Upper lobe of left lung (tissue), 6 donors: ENCODE measurements around the gene TIMM44. TPM values are rescaled to one million over a fixed set of nuclear protein-coding genes. Genes with fewer than 3 reads are reported as not detected.
"Not testable (repeated sequence)": the region's sequence is repeated elsewhere in the genome, so short reads cannot be mapped to it uniquely, and the experiment has no call there.

Source experiments
- ATAC-seq, 2 donors: fragments of 200-7000 bp; cut with Tn5 transposase; one replicate each; pipeline ENCODE4 v1.9.1; 2022; ENCODE audit warnings: mild to moderate bottlenecking in 2 of 2, moderate library complexity in 2 of 2; ENCODE audit not compliant: low FRiP score in 2 of 2
- DNase-seq, 2 donors: peaks; one replicate each; pipeline ENCODE4 v3.0.0-alpha.2; 2019 to 2020
- H3K27ac ChIP-seq, 4 donors: fragments of 200-600 bp; sonication (generic); one replicate each; pipeline ENCODE4 v1.5.1; 2016 to 2019
- H3K27me3 ChIP-seq, 4 donors: fragments of 200-600 bp; sonication (generic); one replicate each; pipeline ENCODE4 v1.5.1; 2017 to 2019
- H3K36me3 ChIP-seq, 4 donors: fragments of 200-600 bp; sonication (generic); one replicate each; pipeline ENCODE4 v1.5.1; 2016 to 2019
- H3K4me1 ChIP-seq, 4 donors: fragments of 200-600 bp; sonication (generic); one replicate each; pipeline ENCODE4 v1.5.1; 2018 to 2019
- H3K4me3 ChIP-seq, 4 donors: fragments of 200-600 bp; sonication (generic); one replicate each; pipeline ENCODE4 v1.5.1; 2017 to 2019; ENCODE audit warnings: mild to moderate bottlenecking in 2 of 4, moderate library complexity in 1 of 4
- H3K9me3 ChIP-seq, 4 donors: fragments of 200-600 bp; sonication (generic); one replicate each; pipeline ENCODE4 v1.5.1; 2018 to 2019
- EP300 ChIP-seq, 4 donors: sonication (generic); formaldehyde crosslinking; IDR thresholded peaks; one replicate each; pipeline ENCODE4 v1.5.1; 2017; ENCODE audit warnings: antibody characterized with exemption in 4 of 4, control low read depth in 2 of 4
- POLR2A ChIP-seq, 4 donors: fragments of 450-650 bp; IDR thresholded peaks; one replicate each; pipeline ENCODE4 v1.5.1; 2016 to 2017; ENCODE audit warnings: antibody characterized with exemption in 4 of 4, mild to moderate bottlenecking in 2 of 4
- POLR2AphosphoS5 ChIP-seq, 2 donors: sonication (generic); formaldehyde crosslinking; IDR thresholded peaks; one replicate each; pipeline ENCODE4 v1.5.1; 2017; ENCODE audit warnings: antibody characterized with exemption in 2 of 2
- WGBS, 2 donors: methylation state at CpG; one replicate each; pipeline ENCODE4 v1.1.5; 2017 to 2018; 5-methylcytosine and 5-hydroxymethylcytosine counted together
- total RNA-seq, 6 donors: library from RNA; depleted of rRNA in 4 of 6; stranded (reverse); fragments of >200 nt in 4 of 6; gene quantifications; one replicate each; pipeline versions ENCODE4 v1.1.0 to v1.2.1, GENCODE V29; 2016 to 2021
- TF ChIP-seq, protein P1 (sequence below), 6 experiments: fragments of 450-650 bp in 4 of 6; fragments of 200-600 bp in 2 of 6; sonication (generic) in 2 of 6; IDR thresholded peaks; one replicate each; pipeline ENCODE4 v1.5.1; 2016 to 2019; ENCODE audit warnings: antibody characterized with exemption in 6 of 6
- donor health status: DM: no; HTN: no; CAD: no; lungs with moderate emphysema.
- donor health status: DM: no; HTN: yes; CAD: no; lungs with severe emphysema.

TIMM44 gene
- total RNA-seq, 6 donors from 2014 or later = 39.8 to 83.2 (median 52.7) TPM

DNA sequence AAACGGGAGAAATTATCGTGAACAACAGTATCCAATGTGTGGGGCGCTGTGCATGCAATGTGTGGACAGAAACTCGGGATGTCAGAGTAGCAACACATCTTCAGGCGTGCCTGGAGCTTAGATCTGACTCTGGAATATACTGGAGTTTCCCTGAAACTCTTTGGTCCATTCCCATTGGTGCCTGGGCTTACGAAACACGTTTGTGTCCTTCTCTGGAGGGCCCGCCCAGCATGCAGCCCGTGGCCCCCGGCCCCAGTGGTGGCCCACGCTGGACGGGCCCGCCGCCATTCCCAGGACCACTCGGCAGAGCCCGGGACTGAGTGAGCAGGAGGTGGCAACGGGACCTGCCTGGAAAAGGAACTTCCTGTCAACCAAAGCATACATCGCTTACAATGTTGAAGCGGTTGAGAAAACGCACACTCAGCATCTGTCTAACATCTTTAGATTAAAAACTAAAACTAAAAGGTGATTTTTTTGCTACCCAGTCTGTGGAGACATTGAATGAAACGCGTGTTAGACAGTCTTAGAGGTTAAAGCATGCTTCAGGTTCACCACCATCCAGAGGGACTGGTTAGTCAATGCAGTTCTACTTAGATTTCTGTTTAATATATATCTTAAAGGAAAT is 19.3 kb upstream of the TIMM44 start:
- H3K4me1 ChIP-seq = no peaks in the 10 kb centered on the region
- no peaks in the 10 kb centered on the region for H3K9me3 ChIP-seq
- no peak for TF ChIP-seq POLR2AphosphoS5 (IDR thresholded peaks at IDR 0.05)
- no peak for TF ChIP-seq POLR2A (IDR thresholded peaks at IDR 0.05)
- TF ChIP-seq EP300 (IDR thresholded peaks at IDR 0.05) = no peak
- TF ChIP-seq, protein P1, sequence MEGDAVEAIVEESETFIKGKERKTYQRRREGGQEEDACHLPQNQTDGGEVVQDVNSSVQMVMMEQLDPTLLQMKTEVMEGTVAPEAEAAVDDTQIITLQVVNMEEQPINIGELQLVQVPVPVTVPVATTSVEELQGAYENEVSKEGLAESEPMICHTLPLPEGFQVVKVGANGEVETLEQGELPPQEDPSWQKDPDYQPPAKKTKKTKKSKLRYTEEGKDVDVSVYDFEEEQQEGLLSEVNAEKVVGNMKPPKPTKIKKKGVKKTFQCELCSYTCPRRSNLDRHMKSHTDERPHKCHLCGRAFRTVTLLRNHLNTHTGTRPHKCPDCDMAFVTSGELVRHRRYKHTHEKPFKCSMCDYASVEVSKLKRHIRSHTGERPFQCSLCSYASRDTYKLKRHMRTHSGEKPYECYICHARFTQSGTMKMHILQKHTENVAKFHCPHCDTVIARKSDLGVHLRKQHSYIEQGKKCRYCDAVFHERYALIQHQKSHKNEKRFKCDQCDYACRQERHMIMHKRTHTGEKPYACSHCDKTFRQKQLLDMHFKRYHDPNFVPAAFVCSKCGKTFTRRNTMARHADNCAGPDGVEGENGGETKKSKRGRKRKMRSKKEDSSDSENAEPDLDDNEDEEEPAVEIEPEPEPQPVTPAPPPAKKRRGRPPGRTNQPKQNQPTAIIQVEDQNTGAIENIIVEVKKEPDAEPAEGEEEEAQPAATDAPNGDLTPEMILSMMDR (IDR thresholded peaks at IDR 0.05) = no peak
- no peak overlapping the region for H3K4me3 ChIP-seq
- no peaks in the 10 kb centered on the region for H3K27me3 ChIP-seq
- 80 to 83% methylated on average over 22 of the region's 22 CpGs for WGBS, 2 donors
- peaks cover 5 to 86% (median 67%) of the 10 kb centered on the region in 4 donors for H3K36me3 ChIP-seq
- no peak for DNase-seq
- no peak overlapping the region for H3K27ac ChIP-seq
- no peak for ATAC-seq

DNA sequence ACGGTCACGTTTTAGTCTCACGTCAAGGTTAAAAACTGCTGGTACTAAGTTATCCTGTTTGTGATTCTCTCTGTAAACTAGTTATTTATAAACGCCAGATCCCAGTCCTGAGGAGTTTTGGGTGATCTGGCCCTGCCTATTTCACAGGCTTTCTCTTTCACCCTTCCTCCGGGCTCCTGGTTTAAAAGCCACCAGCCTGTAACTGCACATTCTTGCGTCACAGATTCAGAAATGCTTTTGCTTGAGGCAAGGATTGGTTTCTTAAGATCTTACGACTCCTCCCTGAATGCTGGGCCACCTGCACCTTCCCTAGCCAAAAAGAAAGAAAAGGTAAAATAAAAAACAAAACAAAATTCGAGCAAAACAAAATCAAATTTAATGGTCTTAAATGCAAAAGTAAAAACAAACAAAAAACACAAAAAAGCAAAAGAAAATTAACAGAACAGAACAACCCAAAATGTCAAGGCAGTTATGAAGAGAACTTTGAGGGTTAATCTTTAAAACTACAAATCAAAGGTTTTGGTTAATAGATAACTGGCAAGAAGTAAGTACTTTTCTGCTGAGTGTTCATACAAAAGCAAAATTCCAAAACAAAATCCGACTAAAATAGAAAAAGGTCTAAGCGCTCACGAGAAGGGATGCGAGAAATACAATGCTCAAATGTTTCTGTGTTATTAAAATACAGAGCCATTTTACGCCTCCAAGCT is 18.6 kb upstream of the TIMM44 start:
- DNase-seq = no peak
- Histone ChIP-seq H3K4me3 (no peak overlapping the region), H3K4me1 (no peaks in the 10 kb centered on the region), H3K36me3 (peaks cover 5 to 79% (median 60%) of the 10 kb centered on the region in 4 donors), H3K27ac (no peak overlapping the region), H3K9me3 (no peaks in the 10 kb centered on the region), H3K27me3 (no peaks in the 10 kb centered on the region)
- TF ChIP-seq POLR2A (IDR thresholded peaks at IDR 0.05) = no peak
- TF ChIP-seq POLR2AphosphoS5 (IDR thresholded peaks at IDR 0.05) = no peak
- TF ChIP-seq EP300 (IDR thresholded peaks at IDR 0.05) = no peak
- TF ChIP-seq, protein P1 (IDR thresholded peaks at IDR 0.05) = no peak
- WGBS, 2 donors = 79 to 81% methylated on average over 13 of the region's 13 CpGs
- ATAC-seq = no peak

DNA sequence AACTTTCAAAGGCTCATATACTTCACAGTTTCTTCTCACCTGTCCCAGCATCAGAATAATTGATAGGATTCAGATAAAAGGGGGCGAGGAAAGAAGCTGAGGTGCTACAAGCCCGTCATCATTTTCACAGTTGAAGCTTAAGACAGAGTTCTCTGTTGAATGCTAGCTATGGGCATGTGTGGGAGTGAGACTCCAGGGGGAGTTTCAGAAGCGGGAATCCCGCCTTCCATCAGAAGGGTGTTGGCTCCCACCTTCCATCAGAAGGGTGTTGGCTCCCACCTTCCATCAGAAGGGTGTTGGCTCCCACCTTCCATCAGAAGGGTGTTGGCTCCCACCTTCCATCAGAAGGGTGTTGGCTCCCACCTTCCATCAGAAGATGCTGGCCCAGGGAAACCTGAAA is 17.6 kb upstream of the TIMM44 start:
- H3K27me3 ChIP-seq, H3K4me1 ChIP-seq, H3K27ac ChIP-seq, DNase-seq, ATAC-seq, H3K9me3 ChIP-seq, H3K4me3 ChIP-seq: not testable (repeated sequence)
- WGBS, 2 donors = 90 to 97% methylated on average over 4 of the region's 4 CpGs
- peaks cover 4 to 69% (median 50%) of the 10 kb centered on the region in 4 donors for H3K36me3 ChIP-seq

DNA sequence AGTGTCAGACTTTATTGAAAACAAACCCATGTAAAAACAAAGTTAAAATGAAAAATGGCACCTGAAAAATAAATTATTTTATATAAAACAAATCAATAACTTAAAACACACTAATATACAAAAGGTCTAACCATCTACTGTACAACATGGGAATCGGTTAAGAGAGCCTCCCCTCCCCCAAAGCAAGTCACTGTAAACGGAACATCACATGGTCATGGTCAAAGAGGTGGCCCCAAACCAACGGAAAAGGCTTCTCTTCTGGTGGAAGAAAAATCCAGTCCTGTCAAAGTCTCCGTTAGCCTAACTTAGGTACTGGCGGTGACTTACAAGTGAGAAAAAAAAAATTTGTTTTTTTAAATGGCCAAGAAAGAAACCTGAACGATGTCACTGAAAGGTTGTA is 15.7 kb upstream of the TIMM44 start:
- DNase-seq (no peak), ATAC-seq (no peak)
- no peak for TF ChIP-seq EP300 (IDR thresholded peaks at IDR 0.05)
- TF ChIP-seq POLR2A (IDR thresholded peaks at IDR 0.05) = no peak
- TF ChIP-seq POLR2AphosphoS5 (IDR thresholded peaks at IDR 0.05) = no peak
- TF ChIP-seq, protein P1 (IDR thresholded peaks at IDR 0.05) = no peak
- WGBS, 2 donors = 56 to 61% methylated on average over 6 of the region's 6 CpGs
- Histone ChIP-seq H3K27me3 (no peaks in the 10 kb centered on the region), H3K4me3 (no peak overlapping the region), H3K4me1 (no peaks in the 10 kb centered on the region), H3K27ac (no peak overlapping the region), H3K36me3 (peaks cover 0 to 50% (median 33%) of the 10 kb centered on the region in 4 donors), H3K9me3 (no peaks in the 10 kb centered on the region)

DNA sequence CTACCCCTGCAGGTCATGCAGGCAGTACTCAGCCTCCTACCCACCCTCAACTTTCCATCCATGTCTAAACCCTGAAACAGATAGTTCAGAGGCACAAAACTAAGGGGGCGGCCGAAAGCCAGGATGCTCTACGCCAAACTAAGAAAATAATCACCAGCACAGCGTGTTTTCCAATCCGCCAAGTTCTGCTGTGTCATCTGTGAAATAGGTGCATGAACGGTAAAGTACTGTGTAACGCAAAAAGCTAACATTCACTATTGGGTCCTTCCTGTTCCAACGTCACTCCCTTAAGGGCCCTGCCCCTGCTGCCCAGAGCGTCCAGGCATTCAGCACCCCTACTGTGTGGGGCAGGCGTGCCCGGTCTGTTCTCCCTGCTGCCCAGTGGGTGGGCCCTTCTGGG is 12.2 kb upstream of the TIMM44 start:
- peak in 1 of 2 donors; percentile 25 for ATAC-seq
- WGBS, 2 donors = 90 to 91% methylated on average over 11 of the region's 11 CpGs

More for the DNA sequence above, 12.2 kb upstream of the TIMM44 start:
- TF ChIP-seq, protein P1 (IDR thresholded peaks at IDR 0.05) = no peak
- no peak for TF ChIP-seq EP300 (IDR thresholded peaks at IDR 0.05)
- TF ChIP-seq POLR2AphosphoS5 (IDR thresholded peaks at IDR 0.05) = no peak
- no peak for TF ChIP-seq POLR2A (IDR thresholded peaks at IDR 0.05)
- DNase-seq = no peak
- Histone ChIP-seq H3K27ac (no peak overlapping the region), H3K4me3 (no peak overlapping the region), H3K9me3 (no peaks in the 10 kb centered on the region), H3K36me3 (peaks cover 0 to 16% (median 4%) of the 10 kb centered on the region in 4 donors), H3K27me3 (no peaks in the 10 kb centered on the region), H3K4me1 (peaks cover 0 to 10% (median 1%) of the 10 kb centered on the region in 4 donors)
